AG04449 (cell line): ENCODE results near the gene EXD3.
"Not testable (repeated sequence)": the region's sequence is repeated elsewhere in the genome, so short reads cannot be mapped to it uniquely, and the experiment has no call there.

ENCODE experiments used
- CTCF ChIA-PET: fragments of 350-600 bp; formaldehyde crosslinking; extraction: SDS; loops from one replicate; lab custom pipeline; 2021; ENCODE audit warnings: antibody characterized with exemption; lab: Yijun Ruan, JAX
- POLR2A ChIA-PET: fragments of 400-600, 350-600 bp; formaldehyde crosslinking; extraction: SDS; loops from one replicate; lab custom pipeline; 2020; ENCODE audit warnings: antibody characterized with exemption, inconsistent platforms; lab: Yijun Ruan, JAX
- DNase-seq: peaks from one replicate; pipeline ENCODE4 v3.0.0-alpha.2; 2010; ENCODE audit warnings: low read depth, low spot score
- H3K4me3 ChIP-seq: 2 replicates; pipeline ENCODE4 v1.5.1; 2011; ENCODE audit warnings: low read depth, mild to moderate bottlenecking, control low read depth, low read length
- CTCF ChIP-seq: IDR thresholded peaks from one replicate; pipeline ENCODE4 v1.5.1; 2011; ENCODE audit warnings: mild to moderate bottlenecking, moderate library complexity, low read length, control low read depth, inconsistent platforms; ENCODE audit not compliant: insufficient read depth; ENCODE audit errors: missing control alignments

Gene EXD3

GRCh38 chr9:137342482-137342881, 80.5 kb downstream of the EXD3 start:
- DNase-seq: no peak
- ChIA-PET POLR2A (no interaction called here), CTCF (no interaction called here)
- no peak overlapping the region for H3K4me3 ChIP-seq
- TF ChIP-seq CTCF: no peak

GRCh38 chr9:137341227-137341626, 81.7 kb downstream of the EXD3 start:
- CTCF ChIA-PET: no interaction called here
- no peak for DNase-seq
- H3K4me3 ChIP-seq: no peak overlapping the region
- POLR2A ChIA-PET: no interaction called here
- TF ChIP-seq CTCF: no peak

GRCh38 chr9:137339908-137340462, 83.0 kb downstream of the EXD3 start:
- DNase-seq, H3K4me3 ChIP-seq, POLR2A ChIA-PET: not testable (repeated sequence)
- CTCF ChIA-PET: interaction anchor here (0.6 kb wide), 1 partner anchor 21 kb away, joined by 4 read pairs; no protein-coding TSS in a partner anchor

GRCh38 chr9:137339045-137339907, 83.7 kb downstream of the EXD3 start:
- ChIA-PET POLR2A (no interaction called here), CTCF (interaction anchor here (0.6 kb wide), 1 partner anchor 22 kb away, joined by 4 read pairs; no protein-coding TSS in a partner anchor)
- no peak for DNase-seq

GRCh38 chr9:137336735-137337134, 86.2 kb downstream of the EXD3 start:
- H3K4me3 ChIP-seq: no peak overlapping the region
- POLR2A ChIA-PET: no interaction called here
- TF ChIP-seq CTCF: no peak
- CTCF ChIA-PET: interaction anchor here (0.8 kb wide), 1 partner anchor 107 kb away, joined by 3 read pairs; no protein-coding TSS in a partner anchor
- no peak for DNase-seq

More at GRCh38 chr9:137339045-137339907, 83.7 kb downstream of the EXD3 start:
- no peak for TF ChIP-seq CTCF
- H3K4me3 ChIP-seq: no peak overlapping the region

- CTCF ChIA-PET: no interaction called here
- POLR2A ChIA-PET: no interaction called here
- H3K4me3 ChIP-seq: no peak overlapping the region
- DNase-seq: no peak
- TF ChIP-seq CTCF: no peak
Measured at GRCh38 chr9:137333016-137333671, 89.8 kb downstream of the EXD3 start.
